ENCODE data around the gene CA5A. TPM values are rescaled to one million over a fixed set of nuclear protein-coding genes. Genes with fewer than 3 reads are reported as not detected.
"Not testable (repeated sequence)": the region's sequence is repeated elsewhere in the genome, so short reads cannot be mapped to it uniquely, and the experiment has no call there.

The CA5A gene
- total RNA-seq, 1 experiment from 2014 or later: not detected

DNA sequence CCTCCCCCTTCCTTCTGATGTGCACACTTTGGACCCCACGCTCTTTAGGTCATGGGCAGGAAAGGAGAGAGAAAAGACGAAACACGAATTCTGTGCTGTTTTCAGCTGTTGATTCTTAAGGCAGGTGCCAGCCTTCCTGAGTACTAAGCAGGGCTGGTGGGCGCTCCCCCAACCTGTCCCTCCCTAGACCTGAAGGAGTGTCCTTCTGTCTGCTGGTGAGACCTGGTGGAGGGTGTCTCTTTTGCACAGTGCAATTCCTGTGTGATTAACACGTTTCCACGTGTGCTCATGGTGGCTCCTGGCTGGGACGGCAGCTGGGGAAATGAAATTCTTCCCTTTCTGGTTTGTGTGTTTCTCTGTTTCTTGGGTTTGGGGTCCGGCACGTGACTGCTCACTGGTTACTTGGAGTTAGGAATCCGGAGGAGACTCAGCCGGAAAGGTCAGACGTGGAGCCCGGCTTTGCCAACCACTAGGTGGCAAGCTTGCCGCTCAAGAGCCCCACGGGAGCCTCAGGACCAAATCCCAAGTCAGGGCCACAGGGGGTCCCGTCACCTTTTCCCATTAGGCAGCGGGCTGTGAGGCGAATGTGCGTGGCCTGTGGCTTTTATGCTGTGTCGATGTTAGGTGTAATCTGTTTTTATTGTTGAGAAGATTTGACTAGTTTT is 46.9 kb upstream of the CA5A start:
- H3K79me2 ChIP-seq (ENCODE audit: insufficient read depth, low read length); H3K9ac ChIP-seq (ENCODE audit: low read length); H3K9me2 ChIP-seq (ENCODE audit: insufficient read depth); H4K20me1 ChIP-seq (ENCODE audit: insufficient read depth); DNase-seq (ENCODE audit: low read depth, low spot score); H2AFZ ChIP-seq (ENCODE audit: low read depth, low read length, poor library complexity, severe bottlenecking); H3K36me3 ChIP-seq (ENCODE audit: control insufficient read depth in 1 of 2, insufficient read depth in 2 of 2, low read length in 2 of 2); H3K4me3 ChIP-seq (replicated peaks in 1 of 2; ENCODE audit: low read depth in 1 of 2, low read length in 2 of 2); H3K27ac ChIP-seq (ENCODE audit: low read depth, low read length); POLR2A ChIA-PET; BruUV-seq (replicated peaks); RAD21 ChIA-PET (ENCODE audit: low non-redundant PET in 1 of 2, low total read pairs in 2 of 2, uncharacterized antibody in 2 of 2, unreplicated experiment in 2 of 2); H3K4me2 ChIP-seq (ENCODE audit: low read length); H3K4me1 ChIP-seq (ENCODE audit: control insufficient read depth in 1 of 2, insufficient read depth in 2 of 2, low read length in 2 of 2); H3K9me3 ChIP-seq (ENCODE audit: control insufficient read depth in 1 of 2, insufficient read depth in 1 of 2, low read depth in 1 of 2, low read length in 2 of 2); H3K27me3 ChIP-seq (ENCODE audit: insufficient read depth, low read length): not testable (repeated sequence)
- CTCF ChIA-PET: interaction anchor here (0.7 to 2.1 kb wide), 2 partner anchors 455 to 587 kb away, joined by 4 to 9 read pairs; partner anchors contain the start of gene ZC3H18
- ATAC-seq: peak; percentile 93
- intact Hi-C loops (cut with micrococcal nuclease): loop anchor here (5.0 kb wide), 1 partner anchor 454 kb away; no protein-coding TSS in a partner anchor
- TF ChIP-seq, protein P1, sequence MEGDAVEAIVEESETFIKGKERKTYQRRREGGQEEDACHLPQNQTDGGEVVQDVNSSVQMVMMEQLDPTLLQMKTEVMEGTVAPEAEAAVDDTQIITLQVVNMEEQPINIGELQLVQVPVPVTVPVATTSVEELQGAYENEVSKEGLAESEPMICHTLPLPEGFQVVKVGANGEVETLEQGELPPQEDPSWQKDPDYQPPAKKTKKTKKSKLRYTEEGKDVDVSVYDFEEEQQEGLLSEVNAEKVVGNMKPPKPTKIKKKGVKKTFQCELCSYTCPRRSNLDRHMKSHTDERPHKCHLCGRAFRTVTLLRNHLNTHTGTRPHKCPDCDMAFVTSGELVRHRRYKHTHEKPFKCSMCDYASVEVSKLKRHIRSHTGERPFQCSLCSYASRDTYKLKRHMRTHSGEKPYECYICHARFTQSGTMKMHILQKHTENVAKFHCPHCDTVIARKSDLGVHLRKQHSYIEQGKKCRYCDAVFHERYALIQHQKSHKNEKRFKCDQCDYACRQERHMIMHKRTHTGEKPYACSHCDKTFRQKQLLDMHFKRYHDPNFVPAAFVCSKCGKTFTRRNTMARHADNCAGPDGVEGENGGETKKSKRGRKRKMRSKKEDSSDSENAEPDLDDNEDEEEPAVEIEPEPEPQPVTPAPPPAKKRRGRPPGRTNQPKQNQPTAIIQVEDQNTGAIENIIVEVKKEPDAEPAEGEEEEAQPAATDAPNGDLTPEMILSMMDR (IDR thresholded peaks at IDR 0.05 in 2 of 3, conservative IDR thresholded peaks at IDR 0.05 in 1 of 3; ENCODE audit: borderline replicate concordance in 1 of 3, insufficient read depth in 1 of 3, low read depth in 2 of 3, low read length in 2 of 3): peak; percentile 56 to 69 (median 64); a peak in 5 of 6 replicates
- TF ChIP-seq RAD21 (IDR thresholded peaks at IDR 0.05; ENCODE audit: low read depth): peak; percentile 66

DNA sequence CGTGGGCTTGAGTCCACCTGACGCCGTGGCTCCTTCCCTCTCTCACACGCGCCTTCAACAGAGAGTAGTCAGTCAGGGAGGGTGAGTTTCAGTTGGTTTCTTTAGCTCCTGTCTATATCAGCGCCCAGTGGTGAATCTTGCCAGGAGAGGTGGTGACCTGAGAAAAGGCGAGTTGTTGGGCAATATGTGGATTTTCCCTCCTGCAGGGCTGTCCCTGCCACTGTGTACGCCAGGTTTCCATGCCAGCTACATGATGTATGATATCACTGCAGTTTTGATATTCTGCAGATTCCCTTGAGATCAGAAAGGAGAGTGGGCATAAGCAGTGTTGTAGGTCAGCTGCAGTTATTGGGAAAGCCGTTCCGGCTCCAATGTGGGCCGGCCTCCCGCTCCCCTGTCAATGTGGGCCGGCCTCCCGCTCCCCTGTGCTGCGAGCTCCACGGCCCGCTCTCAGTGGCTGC is 46.3 kb upstream of the CA5A start:
- H3K9ac ChIP-seq (ENCODE audit: low read length): no peak overlapping the region
- ATAC-seq: no peak
- CTCF ChIA-PET: interaction anchor here (2.1 kb wide), 1 partner anchor 455 kb away, joined by 9 read pairs; no protein-coding TSS in a partner anchor
- no peak for TF ChIP-seq EZH2 (IDR thresholded peaks at IDR 0.05)
- TF ChIP-seq, protein P2, sequence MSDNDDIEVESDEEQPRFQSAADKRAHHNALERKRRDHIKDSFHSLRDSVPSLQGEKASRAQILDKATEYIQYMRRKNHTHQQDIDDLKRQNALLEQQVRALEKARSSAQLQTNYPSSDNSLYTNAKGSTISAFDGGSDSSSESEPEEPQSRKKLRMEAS (IDR thresholded peaks at IDR 0.05): no peak
- no peak for TF ChIP-seq SIN3A (IDR thresholded peaks at IDR 0.05; ENCODE audit: low read depth)
- TF ChIP-seq SRF (IDR thresholded peaks at IDR 0.05; ENCODE audit: low read depth): no peak
- TF ChIP-seq, protein P3, sequence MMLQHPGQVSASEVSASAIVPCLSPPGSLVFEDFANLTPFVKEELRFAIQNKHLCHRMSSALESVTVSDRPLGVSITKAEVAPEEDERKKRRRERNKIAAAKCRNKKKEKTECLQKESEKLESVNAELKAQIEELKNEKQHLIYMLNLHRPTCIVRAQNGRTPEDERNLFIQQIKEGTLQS (IDR thresholded peaks at IDR 0.05): no peak
- TF ChIP-seq, protein P4, sequence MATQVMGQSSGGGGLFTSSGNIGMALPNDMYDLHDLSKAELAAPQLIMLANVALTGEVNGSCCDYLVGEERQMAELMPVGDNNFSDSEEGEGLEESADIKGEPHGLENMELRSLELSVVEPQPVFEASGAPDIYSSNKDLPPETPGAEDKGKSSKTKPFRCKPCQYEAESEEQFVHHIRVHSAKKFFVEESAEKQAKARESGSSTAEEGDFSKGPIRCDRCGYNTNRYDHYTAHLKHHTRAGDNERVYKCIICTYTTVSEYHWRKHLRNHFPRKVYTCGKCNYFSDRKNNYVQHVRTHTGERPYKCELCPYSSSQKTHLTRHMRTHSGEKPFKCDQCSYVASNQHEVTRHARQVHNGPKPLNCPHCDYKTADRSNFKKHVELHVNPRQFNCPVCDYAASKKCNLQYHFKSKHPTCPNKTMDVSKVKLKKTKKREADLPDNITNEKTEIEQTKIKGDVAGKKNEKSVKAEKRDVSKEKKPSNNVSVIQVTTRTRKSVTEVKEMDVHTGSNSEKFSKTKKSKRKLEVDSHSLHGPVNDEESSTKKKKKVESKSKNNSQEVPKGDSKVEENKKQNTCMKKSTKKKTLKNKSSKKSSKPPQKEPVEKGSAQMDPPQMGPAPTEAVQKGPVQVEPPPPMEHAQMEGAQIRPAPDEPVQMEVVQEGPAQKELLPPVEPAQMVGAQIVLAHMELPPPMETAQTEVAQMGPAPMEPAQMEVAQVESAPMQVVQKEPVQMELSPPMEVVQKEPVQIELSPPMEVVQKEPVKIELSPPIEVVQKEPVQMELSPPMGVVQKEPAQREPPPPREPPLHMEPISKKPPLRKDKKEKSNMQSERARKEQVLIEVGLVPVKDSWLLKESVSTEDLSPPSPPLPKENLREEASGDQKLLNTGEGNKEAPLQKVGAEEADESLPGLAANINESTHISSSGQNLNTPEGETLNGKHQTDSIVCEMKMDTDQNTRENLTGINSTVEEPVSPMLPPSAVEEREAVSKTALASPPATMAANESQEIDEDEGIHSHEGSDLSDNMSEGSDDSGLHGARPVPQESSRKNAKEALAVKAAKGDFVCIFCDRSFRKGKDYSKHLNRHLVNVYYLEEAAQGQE (IDR thresholded peaks at IDR 0.05; ENCODE audit: low read depth): no peak
- no peak for TF ChIP-seq ZNF274 (IDR thresholded peaks at IDR 0.05; ENCODE audit: low read depth, low read length)
- TF ChIP-seq EGR1 (IDR thresholded peaks at IDR 0.05; ENCODE audit: low read depth): no peak
- no peak for TF ChIP-seq RAD21 (IDR thresholded peaks at IDR 0.05; ENCODE audit: low read depth)
- no peak for TF ChIP-seq ELF1 (IDR thresholded peaks at IDR 0.05; ENCODE audit: borderline replicate concordance, low read depth)
- TF ChIP-seq CEBPB (IDR thresholded peaks at IDR 0.05; ENCODE audit: low read depth): no peak

More for the DNA sequence above, 46.3 kb upstream of the CA5A start:
- no peaks in the 10 kb centered on the region for H4K20me1 ChIP-seq (ENCODE audit: insufficient read depth)
- ChIA-PET RAD21 (ENCODE audit: low non-redundant PET in 1 of 2, low total read pairs in 2 of 2, uncharacterized antibody in 2 of 2, unreplicated experiment in 2 of 2) (no interaction called here), POLR2A (no interaction called here)
- H3K79me2 ChIP-seq (ENCODE audit: insufficient read depth, low read length): 0 out of 2 replicates have a peak, but pooled peaks cover 3% of the 10 kb centered on the region
- BruUV-seq (replicated peaks): no TSS peak
- no peak overlapping the region for H2AFZ ChIP-seq (ENCODE audit: low read depth, low read length, poor library complexity, severe bottlenecking)
- no peaks in the 10 kb centered on the region for H3K27me3 ChIP-seq (ENCODE audit: insufficient read depth, low read length)
- no peaks in the 10 kb centered on the region for H3K9me2 ChIP-seq (ENCODE audit: insufficient read depth)
- intact Hi-C loops (cut with micrococcal nuclease): loop anchor here (5.0 kb wide), 1 partner anchor 455 kb away; no protein-coding TSS in a partner anchor
- H3K4me1 ChIP-seq (ENCODE audit: control insufficient read depth in 1 of 2, insufficient read depth in 2 of 2, low read length in 2 of 2): no peaks in the 10 kb centered on the region; a peak in 1 of 4 replicates
- no peaks in the 10 kb centered on the region for H3K9me3 ChIP-seq (ENCODE audit: control insufficient read depth in 1 of 2, insufficient read depth in 1 of 2, low read depth in 1 of 2, low read length in 2 of 2)
- H3K27ac ChIP-seq (ENCODE audit: low read depth, low read length): no peak overlapping the region
- no peak overlapping the region for H3K4me2 ChIP-seq (ENCODE audit: low read length)
- H3K36me3 ChIP-seq (ENCODE audit: control insufficient read depth in 1 of 2, insufficient read depth in 2 of 2, low read length in 2 of 2): peaks cover 4 to 7% of the 10 kb centered on the region in 2 experiments; a peak in 2 of 4 replicates
- H3K4me3 ChIP-seq (replicated peaks in 1 of 2; ENCODE audit: low read depth in 1 of 2, low read length in 2 of 2): no peak overlapping the region
- no peak for DNase-seq (ENCODE audit: low read depth, low spot score)
